C4-2B (cell line): ENCODE measurements around the gene SHC2.

Source experiments
- ZFX ChIP-seq: fragments of 450-650 bp; IDR thresholded peaks from 2 replicates; pipeline ENCODE4 v1.6.1; 2017
- TF ChIP-seq, protein P1 (sequence below): fragments of 450-650 bp; conservative IDR thresholded peaks from 2 replicates; pipeline ENCODE4 v1.5.1; 2017; ENCODE audit warnings: mild to moderate bottlenecking

DNA sequence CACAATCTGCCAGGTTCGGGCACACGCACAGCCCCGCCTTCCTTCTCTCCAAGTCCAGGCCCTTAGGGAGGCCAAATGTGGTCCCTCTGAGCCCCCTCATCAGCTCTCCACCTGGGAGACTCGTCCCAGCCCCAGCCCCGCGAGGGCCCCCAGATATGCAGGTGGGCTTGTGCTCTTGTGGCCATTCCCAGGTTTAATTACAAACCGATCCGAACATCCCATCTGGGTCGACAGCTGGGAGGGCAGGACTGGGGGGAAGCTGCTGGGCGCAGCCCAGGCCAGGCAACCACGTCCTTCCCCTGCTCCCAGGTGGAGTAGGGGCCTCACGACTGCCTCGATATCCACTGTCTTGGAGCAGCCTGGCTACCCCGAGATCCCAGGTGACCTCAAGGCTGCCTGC is 44.4 kb downstream of the SHC2 start:
- TF ChIP-seq, protein P1, sequence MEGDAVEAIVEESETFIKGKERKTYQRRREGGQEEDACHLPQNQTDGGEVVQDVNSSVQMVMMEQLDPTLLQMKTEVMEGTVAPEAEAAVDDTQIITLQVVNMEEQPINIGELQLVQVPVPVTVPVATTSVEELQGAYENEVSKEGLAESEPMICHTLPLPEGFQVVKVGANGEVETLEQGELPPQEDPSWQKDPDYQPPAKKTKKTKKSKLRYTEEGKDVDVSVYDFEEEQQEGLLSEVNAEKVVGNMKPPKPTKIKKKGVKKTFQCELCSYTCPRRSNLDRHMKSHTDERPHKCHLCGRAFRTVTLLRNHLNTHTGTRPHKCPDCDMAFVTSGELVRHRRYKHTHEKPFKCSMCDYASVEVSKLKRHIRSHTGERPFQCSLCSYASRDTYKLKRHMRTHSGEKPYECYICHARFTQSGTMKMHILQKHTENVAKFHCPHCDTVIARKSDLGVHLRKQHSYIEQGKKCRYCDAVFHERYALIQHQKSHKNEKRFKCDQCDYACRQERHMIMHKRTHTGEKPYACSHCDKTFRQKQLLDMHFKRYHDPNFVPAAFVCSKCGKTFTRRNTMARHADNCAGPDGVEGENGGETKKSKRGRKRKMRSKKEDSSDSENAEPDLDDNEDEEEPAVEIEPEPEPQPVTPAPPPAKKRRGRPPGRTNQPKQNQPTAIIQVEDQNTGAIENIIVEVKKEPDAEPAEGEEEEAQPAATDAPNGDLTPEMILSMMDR: no peak
- no peak for TF ChIP-seq ZFX
